Osteocyte (in vitro differentiated cells): ENCODE data around the gene EIPR1. TPM values are rescaled to one million over a fixed set of nuclear protein-coding genes. Genes with fewer than 3 reads are reported as not detected.

Experiments used
- DNase-seq: peaks from one replicate; pipeline ENCODE4 v3.0.0; 2021; ENCODE audit warnings: mixed read lengths; ENCODE audit not compliant: unreplicated experiment; ENCODE audit errors: extremely low spot score
- H3K27ac Mint-ChIP-seq: one replicate; pipeline ENCODE4 v1.8.0; 2021; ENCODE audit warnings: mild to moderate bottlenecking, mixed read lengths; ENCODE audit not compliant: unreplicated experiment
- H3K27me3 Mint-ChIP-seq: one replicate; pipeline ENCODE4 v1.8.0; 2021; ENCODE audit warnings: mixed read lengths; ENCODE audit not compliant: unreplicated experiment
- H3K36me3 Mint-ChIP-seq: one replicate; pipeline ENCODE4 v1.8.0; 2021; ENCODE audit warnings: mixed read lengths; ENCODE audit not compliant: unreplicated experiment
- H3K4me1 Mint-ChIP-seq: one replicate; pipeline ENCODE4 v1.8.0; 2021; ENCODE audit warnings: mixed read lengths; ENCODE audit not compliant: unreplicated experiment
- H3K4me3 Mint-ChIP-seq: one replicate; pipeline ENCODE4 v1.8.0; 2021; ENCODE audit warnings: mild to moderate bottlenecking, moderate library complexity, mixed read lengths; ENCODE audit not compliant: unreplicated experiment
- H3K9me3 Mint-ChIP-seq: one replicate; pipeline ENCODE4 v1.8.0; 2021; ENCODE audit warnings: mixed read lengths; ENCODE audit not compliant: unreplicated experiment
- CTCF ChIP-seq: fragments of 200-600 bp; sonication (generic); IDR thresholded peaks from 2 replicates; pipeline ENCODE4 v1.5.0; 2021; ENCODE audit warnings: antibody characterized with exemption, mild to moderate bottlenecking, moderate library complexity
- total RNA-seq: library from RNA; stranded (reverse); gene quantifications from 2 replicates; pipeline ENCODE4 v1.2.1, GENCODE V29; 2021

EIPR1 gene
- total RNA-seq, 1 donor from 2014 or later: 19.9 TPM

- no peak for DNase-seq
- TF ChIP-seq CTCF: no peak
- no peak overlapping the region for H3K27ac Mint-ChIP-seq
- H3K4me3 Mint-ChIP-seq: no peak overlapping the region
- H3K27me3 Mint-ChIP-seq: no peaks in the 10 kb centered on the region
- H3K4me1 Mint-ChIP-seq: no peaks in the 10 kb centered on the region
- peaks cover 3% of the 10 kb centered on the region for H3K36me3 Mint-ChIP-seq
- no peaks in the 10 kb centered on the region for H3K9me3 Mint-ChIP-seq
Measured at GRCh38 chr2:3342324-3342723, 35.3 kb downstream of the EIPR1 start.

GRCh38 chr2:3341336-3341735 lies 36.3 kb downstream of the EIPR1 start:
- no peak for TF ChIP-seq CTCF
- Mint-ChIP-seq H3K27ac (no peak overlapping the region), H3K4me3 (no peak overlapping the region), H3K4me1 (no peaks in the 10 kb centered on the region), H3K27me3 (no peaks in the 10 kb centered on the region), H3K36me3 (no peaks in the 10 kb centered on the region), H3K9me3 (no peaks in the 10 kb centered on the region)
- DNase-seq: no peak

GRCh38 chr2:3340144-3340543 lies 37.5 kb downstream of the EIPR1 start:
- Mint-ChIP-seq H3K4me1 (no peaks in the 10 kb centered on the region), H3K27me3 (no peaks in the 10 kb centered on the region), H3K36me3 (peaks cover 4% of the 10 kb centered on the region), H3K9me3 (no peaks in the 10 kb centered on the region), H3K4me3 (no peak overlapping the region), H3K27ac (no peak overlapping the region)
- DNase-seq: no peak
- no peak for TF ChIP-seq CTCF

GRCh38 chr2:3338340-3338739 lies 39.3 kb downstream of the EIPR1 start:
- Mint-ChIP-seq H3K27ac (no peak overlapping the region), H3K4me1 (no peaks in the 10 kb centered on the region), H3K36me3 (peaks cover 4% of the 10 kb centered on the region), H3K27me3 (no peaks in the 10 kb centered on the region), H3K9me3 (no peaks in the 10 kb centered on the region), H3K4me3 (no peak overlapping the region)
- no peak for TF ChIP-seq CTCF
- DNase-seq: no peak

GRCh38 chr2:3336844-3337243 lies 40.8 kb downstream of the EIPR1 start:
- no peak for TF ChIP-seq CTCF
- H3K4me1 Mint-ChIP-seq: no peaks in the 10 kb centered on the region
- no peak for DNase-seq
- H3K9me3 Mint-ChIP-seq: no peaks in the 10 kb centered on the region
- peaks cover 4% of the 10 kb centered on the region for H3K36me3 Mint-ChIP-seq
- H3K27ac Mint-ChIP-seq: no peak overlapping the region
- no peak overlapping the region for H3K4me3 Mint-ChIP-seq
- no peaks in the 10 kb centered on the region for H3K27me3 Mint-ChIP-seq
